WTC11 (cell line): ENCODE measurements around the gene VASH1.

ENCODE experiments used
- CTCF ChIP-seq: fragments of 200-600 bp; IDR thresholded peaks from 2 replicates; pipeline ENCODE4 v1.8.0; 2022; ENCODE audit warnings: antibody characterized with exemption
- ZNF512 ChIP-seq: sonication (generic); formaldehyde crosslinking; IDR thresholded peaks from 2 replicates; pipeline ENCODE4 v1.8.1; 2022; ENCODE audit warnings: missing genetic modification reagents, borderline replicate concordance

- TF ChIP-seq ZNF512 (no peak), CTCF (no peak)
These were observed 45.7 kb upstream of the VASH1 start for GRCh38 chr14:76715511-76716081.
